HEK293 (cell line): ENCODE data around the gene BAIAP2.

Source experiments
- ZBTB7A ChIP-seq: fragments of 450-650 bp; formaldehyde crosslinking; IDR thresholded peaks from 2 replicates; pipeline ENCODE4 v1.5.1; 2016; ENCODE audit warnings: low read depth, missing biosample characterization, missing genetic modification characterization
- ZNF146 ChIP-seq: fragments of 450-650 bp; formaldehyde crosslinking; IDR thresholded peaks from 2 replicates; pipeline ENCODE4 v1.5.1; 2016; ENCODE audit warnings: missing biosample characterization, missing genetic modification characterization
- ZNF274 ChIP-seq, 2 experiments: fragments of 200-500 bp in 1 of 2; fragments of 450-650 bp in 1 of 2; sonication (Bioruptor generic) in 1 of 2; formaldehyde crosslinking in 1 of 2; IDR thresholded peaks; 2 replicates each; pipeline versions ENCODE4 v1.5.1 to v1.6.1; 2014 to 2016; ENCODE audit warnings: borderline replicate concordance in 1 of 2, inconsistent platforms in 1 of 2, low read length in 1 of 2, missing biosample characterization in 1 of 2, missing genetic modification characterization in 1 of 2
- TF ChIP-seq, protein P1 (sequence below): fragments of 450-650 bp; formaldehyde crosslinking; IDR thresholded peaks from 2 replicates; pipeline ENCODE4 v1.5.1; 2016; ENCODE audit warnings: missing biosample characterization, missing genetic modification characterization
- TF ChIP-seq, protein P2 (sequence below): fragments of 450-650 bp; formaldehyde crosslinking; optimal IDR thresholded peaks from 2 replicates; pipeline ENCODE3; 2016; ENCODE audit warnings: missing biosample characterization, mild to moderate bottlenecking, missing genetic modification characterization

DNA sequence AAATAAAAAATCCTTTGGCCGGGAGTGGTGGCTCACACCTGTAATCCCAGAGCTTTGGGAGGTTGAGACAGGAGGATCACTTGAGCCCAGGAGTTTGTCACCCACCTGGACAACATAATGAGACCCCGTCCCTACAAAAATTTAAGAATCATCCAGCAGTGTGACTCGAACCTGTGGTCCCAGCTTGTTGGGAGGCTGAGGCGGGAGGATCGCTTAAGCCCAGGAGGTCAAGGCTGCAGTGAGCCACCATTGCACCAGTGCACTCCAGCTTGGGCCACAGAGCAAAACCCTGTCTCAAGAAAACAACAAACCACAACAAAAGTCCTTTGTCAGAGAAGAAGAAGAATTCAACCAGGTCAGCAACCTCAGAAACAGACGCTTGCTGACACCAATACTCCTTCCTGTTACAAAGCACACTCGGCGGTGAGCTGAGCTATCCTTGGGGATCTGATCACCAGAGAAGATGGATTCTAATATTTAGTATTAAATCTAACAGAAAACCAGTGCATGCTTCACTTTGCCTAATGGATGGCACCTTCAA is 117.4 kb downstream of the BAIAP2 start:
- TF ChIP-seq ZNF274 (IDR thresholded peaks at IDR 0.05; ENCODE audit: low read length) = no peak
- TF ChIP-seq ZNF274 (tag by site-specific recombination; IDR thresholded peaks at IDR 0.05; ENCODE audit: borderline replicate concordance) = no peak
- TF ChIP-seq, protein P1, sequence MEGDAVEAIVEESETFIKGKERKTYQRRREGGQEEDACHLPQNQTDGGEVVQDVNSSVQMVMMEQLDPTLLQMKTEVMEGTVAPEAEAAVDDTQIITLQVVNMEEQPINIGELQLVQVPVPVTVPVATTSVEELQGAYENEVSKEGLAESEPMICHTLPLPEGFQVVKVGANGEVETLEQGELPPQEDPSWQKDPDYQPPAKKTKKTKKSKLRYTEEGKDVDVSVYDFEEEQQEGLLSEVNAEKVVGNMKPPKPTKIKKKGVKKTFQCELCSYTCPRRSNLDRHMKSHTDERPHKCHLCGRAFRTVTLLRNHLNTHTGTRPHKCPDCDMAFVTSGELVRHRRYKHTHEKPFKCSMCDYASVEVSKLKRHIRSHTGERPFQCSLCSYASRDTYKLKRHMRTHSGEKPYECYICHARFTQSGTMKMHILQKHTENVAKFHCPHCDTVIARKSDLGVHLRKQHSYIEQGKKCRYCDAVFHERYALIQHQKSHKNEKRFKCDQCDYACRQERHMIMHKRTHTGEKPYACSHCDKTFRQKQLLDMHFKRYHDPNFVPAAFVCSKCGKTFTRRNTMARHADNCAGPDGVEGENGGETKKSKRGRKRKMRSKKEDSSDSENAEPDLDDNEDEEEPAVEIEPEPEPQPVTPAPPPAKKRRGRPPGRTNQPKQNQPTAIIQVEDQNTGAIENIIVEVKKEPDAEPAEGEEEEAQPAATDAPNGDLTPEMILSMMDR = no peak
- no peak for TF ChIP-seq ZNF146 (tag by site-specific recombination)
- TF ChIP-seq, protein P2, sequence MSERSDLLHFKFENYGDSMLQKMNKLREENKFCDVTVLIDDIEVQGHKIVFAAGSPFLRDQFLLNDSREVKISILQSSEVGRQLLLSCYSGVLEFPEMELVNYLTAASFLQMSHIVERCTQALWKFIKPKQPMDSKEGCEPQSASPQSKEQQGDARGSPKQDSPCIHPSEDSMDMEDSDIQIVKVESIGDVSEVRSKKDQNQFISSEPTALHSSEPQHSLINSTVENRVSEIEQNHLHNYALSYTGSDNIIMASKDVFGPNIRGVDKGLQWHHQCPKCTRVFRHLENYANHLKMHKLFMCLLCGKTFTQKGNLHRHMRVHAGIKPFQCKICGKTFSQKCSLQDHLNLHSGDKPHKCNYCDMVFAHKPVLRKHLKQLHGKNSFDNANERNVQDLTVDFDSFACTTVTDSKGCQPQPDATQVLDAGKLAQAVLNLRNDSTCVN = no peak
- no peak for TF ChIP-seq ZBTB7A
